Kasumi-1 (cell line): ENCODE results near the gene PTPN22.

Source experiments
- DNase-seq, 2 experiments: peaks; one replicate each; lab custom pipeline; 2025; lab: John Stamatoyannopoulos, UW

PTPN22 gene

GRCh38 chr1:113871597-113872113 lies at the start of gene PTPN22:
Gene PTPN22 (minus strand): TSS chr1:113871712.
- peak; percentile 92 to 93 for DNase-seq

- no peak for DNase-seq
Measured at GRCh38 chr1:113918243-113918642, 46.7 kb upstream of the PTPN22 start.

- no peak for DNase-seq
Measured at GRCh38 chr1:113917400-113918082, 46.0 kb upstream of the PTPN22 start.

GRCh38 chr1:113916974-113917373 lies 45.5 kb upstream of the PTPN22 start:
- DNase-seq, result no peak

- DNase-seq, result no peak
Measured at GRCh38 chr1:113913887-113914664, 42.6 kb upstream of the PTPN22 start.

- DNase-seq, result no peak
Measured at GRCh38 chr1:113913312-113913668, 41.8 kb upstream of the PTPN22 start.

GRCh38 chr1:113912594-113913311 lies 41.2 kb upstream of the PTPN22 start:
- no peak for DNase-seq

GRCh38 chr1:113905435-113905861 lies 33.9 kb upstream of the PTPN22 start:
- no peak for DNase-seq

- DNase-seq, result peak; percentile 99 to 100
Measured at GRCh38 chr1:113904674-113905434, 33.3 kb upstream of the PTPN22 start, which contains the start of the genes AP4B1 and DCLRE1B. Gene AP4B1 (minus strand): TSS chr1:113904799. CDS start chr1:113904717, 82 bp downstream. Gene DCLRE1B (plus strand): TSS chr1:113905326. CDS start chr1:113905587, 261 bp downstream.

GRCh38 chr1:113904293-113904673 lies 32.8 kb upstream of the PTPN22 start:
- DNase-seq, result peak in 1 of 2 experiments; percentile 61

GRCh38 chr1:113903501-113904292 lies 32.2 kb upstream of the PTPN22 start:
- no peak for DNase-seq

- DNase-seq, result peak; percentile 28 to 34
Measured at GRCh38 chr1:113901191-113901590, 29.7 kb upstream of the PTPN22 start.

GRCh38 chr1:113899111-113899510 lies 27.6 kb upstream of the PTPN22 start:
- DNase-seq, result no peak

- peak in 1 of 2 experiments; percentile 9 for DNase-seq
Measured at GRCh38 chr1:113898241-113898814, 26.8 kb upstream of the PTPN22 start.

GRCh38 chr1:113895961-113896360 lies 24.4 kb upstream of the PTPN22 start:
- no peak for DNase-seq

- no peak for DNase-seq
Measured at GRCh38 chr1:113895098-113895497, 23.6 kb upstream of the PTPN22 start.

- DNase-seq, result no peak
Measured at GRCh38 chr1:113893267-113893666, 21.8 kb upstream of the PTPN22 start.

- no peak for DNase-seq
Measured at GRCh38 chr1:113891631-113892220, 20.2 kb upstream of the PTPN22 start.

GRCh38 chr1:113890816-113891215 lies 19.3 kb upstream of the PTPN22 start:
- DNase-seq, result no peak
